ENCODE measurements around the gene PRAMEF8.
"Not testable (repeated sequence)": the region's sequence is repeated elsewhere in the genome, so short reads cannot be mapped to it uniquely, and the experiment has no call there.

PRAMEF8 gene

GRCh38 chr1:13247122-13247521, 37.8 kb downstream of the PRAMEF8 start:
- H3K4me1 ChIP-seq; H2AFZ ChIP-seq; H3K4me2 ChIP-seq (ENCODE audit: low read length); H3K36me3 ChIP-seq (ENCODE audit: control insufficient read depth, insufficient read depth, low read length); H3K27me3 ChIP-seq (ENCODE audit: control insufficient read depth, insufficient read depth, low read length); H3K79me2 ChIP-seq; H3K9me3 ChIP-seq (ENCODE audit: control insufficient read depth, low read length); H3K9ac ChIP-seq; H3K27ac ChIP-seq; H3K4me3 ChIP-seq (ENCODE audit: low read depth, low read length): not testable (repeated sequence)

DNA sequence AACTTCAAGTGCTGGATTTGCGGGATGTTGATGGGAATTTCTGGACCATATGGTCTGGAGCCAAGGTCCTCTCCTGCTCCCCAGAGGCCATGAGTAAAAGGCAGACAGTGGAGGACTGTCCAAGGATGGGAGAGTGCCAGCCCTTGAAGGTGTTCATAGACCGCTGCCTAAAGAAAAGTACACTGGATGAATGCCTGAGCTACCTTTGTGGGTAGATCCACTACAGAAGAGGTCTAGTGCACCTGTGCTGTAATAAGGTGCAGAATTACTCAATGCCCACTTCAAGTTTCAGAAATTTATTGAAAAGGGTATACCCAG, 38.4 kb downstream of the PRAMEF8 start:
- not testable (repeated sequence) for H3K79me2 ChIP-seq; H3K36me3 ChIP-seq (ENCODE audit: control insufficient read depth, insufficient read depth, low read length); H3K9ac ChIP-seq; H3K9me3 ChIP-seq (ENCODE audit: control insufficient read depth, low read length); H2AFZ ChIP-seq; H3K4me2 ChIP-seq (ENCODE audit: low read length); H3K27ac ChIP-seq; H3K4me1 ChIP-seq; H3K4me3 ChIP-seq (ENCODE audit: low read depth, low read length); H3K27me3 ChIP-seq (ENCODE audit: control insufficient read depth, insufficient read depth, low read length)

DNA sequence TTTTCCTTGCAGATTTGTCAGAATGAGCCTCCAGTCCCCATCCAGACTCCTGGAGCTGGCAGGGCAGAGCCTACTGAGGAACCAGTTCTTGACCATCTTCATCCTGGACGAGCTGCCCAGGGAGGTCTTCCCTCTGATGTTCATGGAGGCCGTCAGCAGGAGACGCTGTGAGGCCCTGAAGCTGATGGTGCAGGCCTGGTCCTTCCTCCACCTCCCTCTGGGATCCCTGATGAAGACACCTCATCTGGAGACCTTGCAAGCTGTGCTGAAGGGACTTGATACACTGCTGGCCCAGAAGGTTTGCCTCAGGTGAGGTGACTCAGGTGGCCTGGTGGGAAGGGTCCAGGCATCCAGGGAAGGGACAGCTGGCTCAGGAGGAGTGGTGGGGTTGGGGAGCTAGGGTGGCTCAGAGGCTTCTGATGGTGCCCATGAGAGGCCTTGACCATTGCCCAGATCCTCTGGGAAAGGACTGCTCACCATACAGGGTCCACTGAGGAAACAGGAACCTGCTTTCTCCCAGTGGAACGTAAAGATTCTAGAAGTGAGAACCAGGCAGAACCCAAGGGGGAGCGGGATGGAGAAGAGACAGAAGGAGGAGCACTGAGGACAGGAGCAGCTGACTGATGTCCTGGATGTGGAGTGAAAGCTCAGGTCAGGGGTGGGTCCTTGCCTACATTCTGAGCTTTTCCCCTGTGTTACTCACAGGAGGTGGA, 38.9 kb downstream of the PRAMEF8 start:
- not testable (repeated sequence) for H3K27ac ChIP-seq; H3K4me3 ChIP-seq (ENCODE audit: low read depth, low read length); H3K4me2 ChIP-seq (ENCODE audit: low read length); H2AFZ ChIP-seq; H3K4me1 ChIP-seq; H3K9me3 ChIP-seq (ENCODE audit: control insufficient read depth, low read length); H3K79me2 ChIP-seq; H3K36me3 ChIP-seq (ENCODE audit: control insufficient read depth, insufficient read depth, low read length); H3K27me3 ChIP-seq (ENCODE audit: control insufficient read depth, insufficient read depth, low read length); H3K9ac ChIP-seq

DNA sequence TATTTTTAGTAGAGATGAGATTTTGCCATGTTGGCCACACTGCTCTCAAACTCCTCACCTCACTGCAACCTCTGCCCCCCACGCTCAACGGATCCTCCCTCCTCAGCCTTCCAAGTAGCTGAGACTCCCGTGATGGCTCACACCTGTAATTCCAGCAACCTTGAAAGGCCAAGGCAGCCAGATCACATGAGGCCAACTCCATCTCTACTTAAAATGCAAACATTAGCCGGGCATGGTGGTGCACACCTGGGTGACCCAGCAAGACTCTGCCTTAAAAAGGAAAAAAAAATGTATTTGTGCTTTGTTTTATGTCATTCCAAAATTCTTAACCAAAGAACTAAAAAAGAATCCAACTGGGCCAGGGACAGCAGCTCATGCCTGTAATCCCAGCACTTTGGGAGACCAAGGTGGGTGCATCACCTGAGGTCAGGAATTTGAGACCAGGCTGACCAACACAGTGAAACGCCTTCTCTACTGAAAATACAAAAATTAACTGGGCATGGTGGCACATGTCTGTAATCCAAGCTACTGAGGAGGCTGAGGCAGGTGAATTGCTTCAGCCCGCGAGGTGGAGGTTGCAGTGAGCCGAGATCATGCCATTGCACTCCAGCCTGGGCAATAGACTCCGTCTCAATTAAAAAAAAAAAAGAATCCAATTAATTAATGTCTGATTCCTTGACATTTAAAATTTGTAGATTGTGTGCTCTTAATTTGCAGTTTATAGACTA, 41.2 kb downstream of the PRAMEF8 start:
- not testable (repeated sequence) for H3K4me1 ChIP-seq; H3K27me3 ChIP-seq (ENCODE audit: control insufficient read depth, insufficient read depth, low read length); H3K27ac ChIP-seq; H3K36me3 ChIP-seq (ENCODE audit: control insufficient read depth, insufficient read depth, low read length); H3K79me2 ChIP-seq; H3K4me3 ChIP-seq (ENCODE audit: low read depth, low read length); H3K9me3 ChIP-seq (ENCODE audit: control insufficient read depth, low read length); H2AFZ ChIP-seq; H3K4me2 ChIP-seq (ENCODE audit: low read length); H3K9ac ChIP-seq

DNA sequence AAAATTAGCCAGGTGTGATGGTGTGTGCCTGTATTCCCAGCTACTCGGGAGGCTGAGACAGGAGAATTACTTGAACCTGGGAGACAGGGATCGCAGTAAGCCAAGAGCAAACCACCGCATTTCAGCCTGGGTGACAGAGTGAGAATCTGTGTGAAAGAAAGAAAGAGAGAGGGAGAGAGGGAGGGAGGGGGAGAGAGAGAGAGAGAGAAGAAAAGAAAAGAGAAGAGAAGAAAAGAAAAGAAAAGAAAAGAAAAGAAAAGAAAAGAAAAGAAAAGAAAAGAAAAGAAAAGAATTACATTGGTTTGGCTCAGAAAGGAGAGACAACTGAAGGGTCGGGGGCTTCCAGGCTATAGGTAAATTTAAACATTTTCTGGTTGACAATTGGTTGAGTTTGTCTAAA, 45.3 kb downstream of the PRAMEF8 start:
- H3K27me3 ChIP-seq (ENCODE audit: control insufficient read depth, insufficient read depth, low read length); H3K36me3 ChIP-seq (ENCODE audit: control insufficient read depth, insufficient read depth, low read length); H3K79me2 ChIP-seq; H3K27ac ChIP-seq; H3K9me3 ChIP-seq (ENCODE audit: control insufficient read depth, low read length); H3K9ac ChIP-seq; H3K4me3 ChIP-seq (ENCODE audit: low read depth, low read length); H3K4me2 ChIP-seq (ENCODE audit: low read length); H2AFZ ChIP-seq; H3K4me1 ChIP-seq: not testable (repeated sequence)

GRCh38 chr1:13237572-13237971, 47.4 kb downstream of the PRAMEF8 start:
- not testable (repeated sequence) for H3K9ac ChIP-seq; H3K4me1 ChIP-seq; H3K36me3 ChIP-seq (ENCODE audit: control insufficient read depth, insufficient read depth, low read length); H3K79me2 ChIP-seq; H3K27me3 ChIP-seq (ENCODE audit: control insufficient read depth, insufficient read depth, low read length); H3K27ac ChIP-seq; H3K4me2 ChIP-seq (ENCODE audit: low read length); H3K4me3 ChIP-seq (ENCODE audit: low read depth, low read length); H2AFZ ChIP-seq; H3K9me3 ChIP-seq (ENCODE audit: control insufficient read depth, low read length)

DNA sequence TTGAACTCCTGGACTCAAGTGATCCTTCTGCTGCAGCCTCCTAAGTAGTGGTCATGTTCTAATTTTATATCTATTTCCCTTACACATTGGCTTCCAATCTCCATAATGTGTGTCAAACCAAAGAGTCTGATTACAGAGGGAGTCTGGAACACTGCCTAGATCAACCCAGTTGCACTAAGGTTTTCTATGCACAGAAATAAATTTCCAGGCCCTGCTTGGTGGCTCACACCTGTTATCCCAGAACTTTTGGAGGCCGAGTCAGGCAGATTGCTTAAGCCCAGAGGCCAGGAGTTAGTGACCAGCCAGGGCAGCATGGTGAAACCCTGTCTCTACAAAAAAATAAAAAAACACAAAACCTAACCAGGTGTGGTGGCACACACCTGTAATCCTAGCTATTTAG, 50.9 kb downstream of the PRAMEF8 start:
- H3K4me1 ChIP-seq; H3K4me3 ChIP-seq (ENCODE audit: low read depth, low read length); H3K4me2 ChIP-seq (ENCODE audit: low read length); H3K79me2 ChIP-seq; H3K27ac ChIP-seq; H2AFZ ChIP-seq; H3K9ac ChIP-seq; H3K9me3 ChIP-seq (ENCODE audit: control insufficient read depth, low read length); H3K27me3 ChIP-seq (ENCODE audit: control insufficient read depth, insufficient read depth, low read length); H3K36me3 ChIP-seq (ENCODE audit: control insufficient read depth, insufficient read depth, low read length): not testable (repeated sequence)

DNA sequence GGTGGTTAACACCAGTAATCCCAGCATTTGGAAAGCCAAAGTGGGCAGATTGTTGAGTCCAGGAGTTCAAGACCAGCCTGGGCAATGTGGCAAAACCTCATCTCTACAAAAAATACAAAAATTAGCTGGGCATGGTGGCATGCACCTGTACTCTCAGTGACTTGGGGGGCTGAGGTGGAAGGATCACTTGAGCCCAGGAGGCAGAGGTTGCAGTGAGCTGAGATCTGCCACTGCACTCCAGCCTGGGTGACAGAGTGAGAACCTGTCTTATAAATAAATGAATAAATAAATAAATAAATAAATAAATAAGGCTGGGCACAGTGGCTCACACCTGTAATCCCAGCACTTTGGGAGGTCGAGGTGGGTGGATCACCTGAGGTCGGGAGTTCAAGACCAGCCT, 52.9 kb downstream of the PRAMEF8 start:
- H3K27ac ChIP-seq; H3K79me2 ChIP-seq; H3K9me3 ChIP-seq (ENCODE audit: control insufficient read depth, low read length); H3K27me3 ChIP-seq (ENCODE audit: control insufficient read depth, insufficient read depth, low read length); H3K4me2 ChIP-seq (ENCODE audit: low read length); H3K36me3 ChIP-seq (ENCODE audit: control insufficient read depth, insufficient read depth, low read length); H3K9ac ChIP-seq; H2AFZ ChIP-seq; H3K4me1 ChIP-seq; H3K4me3 ChIP-seq (ENCODE audit: low read depth, low read length): not testable (repeated sequence)
